HEK293 (cell line): ENCODE measurements around the gene DHRS3.

ENCODE experiments used
- CTCF ChIP-seq: fragments of 450-650 bp; formaldehyde crosslinking; IDR thresholded peaks from 2 replicates; pipeline ENCODE4 v1.5.1; 2016; ENCODE audit warnings: missing biosample characterization, missing genetic modification characterization
- PRDM1 ChIP-seq: fragments of 450-650 bp; formaldehyde crosslinking; IDR thresholded peaks from 2 replicates; pipeline ENCODE4; 2016; ENCODE audit warnings: missing biosample characterization, missing genetic modification characterization
- PRDM10 ChIP-seq: fragments of 450-650 bp; formaldehyde crosslinking; IDR thresholded peaks from 2 replicates; pipeline ENCODE4 v1.5.1; 2016; ENCODE audit warnings: missing biosample characterization, missing genetic modification characterization
- SCRT1 ChIP-seq: fragments of 450-650 bp; formaldehyde crosslinking; IDR thresholded peaks from 2 replicates; pipeline ENCODE4 v1.5.1; 2016; ENCODE audit warnings: missing biosample characterization, missing genetic modification characterization, borderline replicate concordance
- YY1 ChIP-seq: fragments of 450-650 bp; formaldehyde crosslinking; IDR thresholded peaks from 2 replicates; pipeline ENCODE4 v1.5.1; 2018; ENCODE audit warnings: missing biosample characterization, missing genetic modification characterization
- ZNF211 ChIP-seq: fragments of 450-650 bp; formaldehyde crosslinking; IDR thresholded peaks from 2 replicates; pipeline ENCODE4 v1.5.1; 2016; ENCODE audit warnings: low read depth, missing biosample characterization, missing genetic modification characterization
- ZNF561 ChIP-seq: fragments of 450-650 bp; IDR thresholded peaks from 2 replicates; pipeline ENCODE4 v1.5.1; 2018; ENCODE audit warnings: missing biosample characterization, missing genetic modification characterization, borderline replicate concordance
- ZNF76 ChIP-seq: fragments of 450-650 bp; formaldehyde crosslinking; IDR thresholded peaks from 2 replicates; pipeline ENCODE4; 2016; ENCODE audit warnings: low read depth, missing biosample characterization, missing genetic modification characterization, borderline replicate concordance
- ZNF777 ChIP-seq: fragments of 450-650 bp; formaldehyde crosslinking; IDR thresholded peaks from 2 replicates; pipeline ENCODE4 v1.5.1; 2017; ENCODE audit warnings: missing biosample characterization, missing genetic modification characterization, borderline replicate concordance

- TF ChIP-seq CTCF (tag by site-specific recombination) = no peak
- TF ChIP-seq ZNF777 (tag by site-specific recombination) = no peak
- no peak for TF ChIP-seq ZNF211
- TF ChIP-seq ZNF76 (tag by site-specific recombination) = no peak
- no peak for TF ChIP-seq YY1
- TF ChIP-seq SCRT1 (tag by site-specific recombination) = no peak
- TF ChIP-seq ZNF561 (tag by site-specific recombination) = no peak
- TF ChIP-seq PRDM10 (tag by site-specific recombination) = no peak
- TF ChIP-seq PRDM1 = no peak
Measured at GRCh38 chr1:12662556-12662955, 44.5 kb upstream of the DHRS3 start.
